OCI-LY3 (cell line): ENCODE results near the gene LARGE1.

ENCODE experiments used
- CTCF ChIP-seq: fragments of 200-600, 300-600 bp; sonication (generic); IDR thresholded peaks from 2 replicates; pipeline ENCODE4 v1.5.1; 2014; ENCODE audit warnings: antibody characterized with exemption, low read length, low read depth
- EZH2phosphoT487 ChIP-seq: fragments of 200-600 bp; shearing (Covaris generic); IDR thresholded peaks from 2 replicates; pipeline ENCODE4 v1.6.1; 2018; ENCODE audit warnings: antibody characterized with exemption, mixed run types, low read depth

- TF ChIP-seq CTCF (no peak), EZH2phosphoT487 (no peak)
Measured at GRCh38 chr22:33880986-33881385, 39.3 kb downstream of the LARGE1 start.
